ENCODE results near the gene POU4F2. TPM values are rescaled to one million over a fixed set of nuclear protein-coding genes. Genes with fewer than 3 reads are reported as not detected.
"Not testable (repeated sequence)": the region's sequence is repeated elsewhere in the genome, so short reads cannot be mapped to it uniquely, and the experiment has no call there.

POU4F2 gene
- polyA plus RNA-seq, 10 donors, result not detected

- peak in 2 of 3 donors; percentile 19 to 30 for DNase-seq
These were observed 16.2 kb downstream of the POU4F2 start for GRCh38 chr4:146654687-146655520.

- DNase-seq, result no peak
These were observed 16.8 kb downstream of the POU4F2 start for GRCh38 chr4:146655521-146655856.

GRCh38 chr4:146661367-146661766 is 22.7 kb downstream of the POU4F2 start:
- DNase-seq, result no peak

GRCh38 chr4:146663968-146664311 is 25.2 kb downstream of the POU4F2 start:
- not testable (repeated sequence) for DNase-seq

- DNase-seq, result no peak
These were observed 36.3 kb downstream of the POU4F2 start for GRCh38 chr4:146674829-146675570.

Other genes starting within 250 kb of the POU4F2 start
- 1 to 10 TPM; 6.6 to 9.8 (median 8.0) TPM for gene SLC10A7, start 117.0 kb upstream of the POU4F2 start, polyA plus RNA-seq (ENCODE audit: insufficient read length in 10 of 10)

Data from muscle of back (tissue), 11 donors.